Measurements from ENCODE around the gene TMEM72. TPM values are rescaled to one million over a fixed set of nuclear protein-coding genes. Genes with fewer than 3 reads are reported as not detected.

TMEM72 gene
- total RNA-seq, 1 experiment from 2014 or later, result not detected

GRCh38 chr10:44894691-44895090, 16.4 kb upstream of the TMEM72 start:
- peaks cover 12% of the 10 kb centered on the region in 2 experiments; a peak in 4 of 5 replicates for H3K9me3 Mint-ChIP-seq
- peaks cover under 1% of the 10 kb centered on the region; the same call in 1 of the 2 replicates for H3K4me1 ChIP-seq (ENCODE audit: insufficient read depth, low read length)

More at GRCh38 chr10:44894691-44895090, 16.4 kb upstream of the TMEM72 start:
- H3K23me2 ChIP-seq (ENCODE audit: insufficient read length, low read depth, low read length, poor library complexity, severe bottlenecking), result no peaks in the 10 kb centered on the region
- H3K27ac Mint-ChIP-seq, result no peak overlapping the region
- no peak overlapping the region for H2BK20ac ChIP-seq (ENCODE audit: low read depth, low read length, poor library complexity, severe bottlenecking)
- no peak for TF ChIP-seq CTCF (conservative IDR thresholded peaks at IDR 0.05)
- no peaks in the 10 kb centered on the region for H3K79me1 ChIP-seq (ENCODE audit: insufficient read depth, low read depth, low read length, poor library complexity, severe bottlenecking)
- peaks cover 12 to 13% of the 10 kb centered on the region in 2 experiments for H3K4me1 Mint-ChIP-seq
- no peak overlapping the region for H2BK15ac ChIP-seq (ENCODE audit: low read depth, low read length)
- no peak overlapping the region for H3K4me3 Mint-ChIP-seq
- H4K8ac ChIP-seq (replicated peaks; ENCODE audit: insufficient read length, low read depth, low read length), result no peak overlapping the region
- H4K5ac ChIP-seq (ENCODE audit: insufficient read length, low read depth, low read length), result no peak overlapping the region
- no peak overlapping the region for H3K14ac ChIP-seq (ENCODE audit: insufficient read depth, low read length)
- no peak overlapping the region for H3K4me2 ChIP-seq (ENCODE audit: insufficient read depth, insufficient read length, low read length)
- no peak overlapping the region for H3K4ac ChIP-seq (ENCODE audit: low read depth, low read length)
- no peak overlapping the region for H3K18ac ChIP-seq (ENCODE audit: insufficient read length, low read depth, low read length)
- no peaks in the 10 kb centered on the region for H4K20me1 ChIP-seq (ENCODE audit: control insufficient read depth, insufficient read depth, insufficient read length)
- no peak overlapping the region for H2BK12ac ChIP-seq (ENCODE audit: insufficient read length, low read depth, low read length)
- no peak for DNase-seq
- no peaks in the 10 kb centered on the region for H3K27me3 ChIP-seq (ENCODE audit: insufficient read depth, low read length)
- no peak overlapping the region for H4K91ac ChIP-seq (ENCODE audit: insufficient read length, low read depth, low read length)
- H3K36me3 Mint-ChIP-seq (ENCODE audit: insufficient read depth in 1 of 3, low read depth in 3 of 3), result peaks cover 3 to 4% (median 4%) of the 10 kb centered on the region in 3 experiments; a peak in 2 of 7 replicates
- H3T11ph ChIP-seq (ENCODE audit: low read length), result no peak overlapping the region
- no peak overlapping the region for H3K9ac ChIP-seq (ENCODE audit: extremely low read depth, insufficient read length, low read length)
- no peaks in the 10 kb centered on the region for H3K9me3 ChIP-seq (ENCODE audit: control insufficient read depth, low read depth, low read length)
- H3K27me3 Mint-ChIP-seq (ENCODE audit: low read depth), result no peaks in the 10 kb centered on the region; the same call in none of the 2 replicates
- no CpG with 5 or more reads among the region's 4 CpGs for WGBS (ENCODE audit: extremely low coverage, insufficient read length, low lambda C conversion rate)
- no peak overlapping the region for H2BK120ac ChIP-seq (ENCODE audit: low read depth, low read length, poor library complexity, severe bottlenecking)
- H2BK5ac ChIP-seq (ENCODE audit: insufficient read length, low read length), result no peak overlapping the region
- H2AK5ac ChIP-seq (ENCODE audit: insufficient read length, low read length), result no peak overlapping the region
- H3K23ac ChIP-seq (ENCODE audit: insufficient read length, low read depth, low read length), result no peak overlapping the region
- no peaks in the 10 kb centered on the region for H3K79me2 ChIP-seq (ENCODE audit: insufficient read depth, low read length)
- no peak overlapping the region for H2AFZ ChIP-seq (ENCODE audit: low read length)
- no peak overlapping the region for H3K56ac ChIP-seq (ENCODE audit: insufficient read length, low read depth, low read length)
- no peak overlapping the region for H3K27ac ChIP-seq (ENCODE audit: insufficient read length, low read depth, low read length)

All from H9 (cell line).